Tibial nerve (tissue), 3 donors: ENCODE measurements around the gene SNX8.

Experiments used
- CTCF ChIP-seq, 5 experiments: fragments of 200-600 bp in 3 of 5; fragments of 450-650 bp in 2 of 5; sonication (generic) in 3 of 5; IDR thresholded peaks; one replicate each; pipeline ENCODE4 v1.5.1; 2016 to 2019; ENCODE audit warnings: antibody characterized with exemption in 5 of 5, mild to moderate bottlenecking in 3 of 5, moderate library complexity in 2 of 5
- POLR2A ChIP-seq, 2 donors: fragments of 450-650 bp; IDR thresholded peaks; one replicate each; pipeline ENCODE4 v1.6.1; 2017; ENCODE audit warnings: antibody characterized with exemption in 2 of 2, mild to moderate bottlenecking in 2 of 2, moderate library complexity in 2 of 2

GRCh38 chr7:2275101-2275500 is 39.1 kb downstream of the SNX8 start:
- TF ChIP-seq CTCF (IDR thresholded peaks at IDR 0.05) (no peak), POLR2A (IDR thresholded peaks at IDR 0.05) (no peak)
